ENCODE measurements around the gene ALG11. TPM values are rescaled to one million over a fixed set of nuclear protein-coding genes. Genes with fewer than 3 reads are reported as not detected.

The ALG11 gene
- polyA plus RNA-seq, 1 experiment = 6.2 TPM

GRCh38 chr13:52010890-52011631 is 1.1 kb upstream of the ALG11 start, which contains the start of gene ATP7B:
Gene ATP7B, minus strand, starts transcription at chr13:52011450. Its CDS starts 113 bp downstream, at chr13:52011337.
- CTCF ChIA-PET = interaction anchor here (1.0 kb wide), 1 partner anchor 577 kb away, joined by 3 read pairs; no protein-coding TSS in a partner anchor
- Histone ChIP-seq H3K27me3 (ENCODE audit: control insufficient read depth, insufficient read depth, low read length) (no peaks in the 10 kb centered on the region; the same call in none of the 2 replicates), H3K4me3 (ENCODE audit: low read depth, low read length) (peak within 1 kb of the TSS; percentile 96), H3K36me3 (ENCODE audit: control insufficient read depth, insufficient read depth, low read length) (no peaks in the 10 kb centered on the region)
- TF ChIP-seq CTCF (IDR thresholded peaks at IDR 0.05; ENCODE audit: insufficient read depth, low read depth, low read length) = peak; percentile 40
- POLR2A ChIA-PET = no interaction called here
- no peak for DNase-seq (ENCODE audit: low read depth)

- Histone ChIP-seq H3K36me3 (ENCODE audit: control insufficient read depth, insufficient read depth, low read length) (0 out of 2 replicates have a peak, but pooled peaks cover 1% of the 10 kb centered on the region), H3K4me3 (ENCODE audit: low read depth, low read length) (peak overlapping the region; percentile 96), H3K27me3 (ENCODE audit: control insufficient read depth, insufficient read depth, low read length) (no peaks in the 10 kb centered on the region; the same call in 1 of the 2 replicates)
- DNase-seq (ENCODE audit: low read depth) = no peak
- ChIA-PET CTCF (interaction anchor here (1.0 to 1.2 kb wide), 2 partner anchors 117 to 437 kb away, joined by 3 read pairs; no protein-coding TSS in a partner anchor), POLR2A (no interaction called here)
- TF ChIP-seq CTCF (IDR thresholded peaks at IDR 0.05; ENCODE audit: insufficient read depth, low read depth, low read length) = no peak
Observed at GRCh38 chr13:52012512-52012836, 276 bp downstream of the ALG11 start.

- ChIA-PET POLR2A (no interaction called here), CTCF (no interaction called here)
- TF ChIP-seq CTCF (IDR thresholded peaks at IDR 0.05; ENCODE audit: insufficient read depth, low read depth, low read length) = no peak
- DNase-seq (ENCODE audit: low read depth) = no peak
- Histone ChIP-seq H3K27me3 (ENCODE audit: control insufficient read depth, insufficient read depth, low read length) (no peaks in the 10 kb centered on the region), H3K36me3 (ENCODE audit: control insufficient read depth, insufficient read depth, low read length) (peaks cover 3% of the 10 kb centered on the region; the same call in 1 of the 2 replicates), H3K4me3 (ENCODE audit: low read depth, low read length) (no peak overlapping the region)
Observed at GRCh38 chr13:52016296-52016695, 4.1 kb downstream of the ALG11 start.

- ChIA-PET CTCF (no interaction called here), POLR2A (no interaction called here)
- no peak overlapping the region for H3K4me3 ChIP-seq (ENCODE audit: low read depth, low read length)
- no peak for TF ChIP-seq CTCF (IDR thresholded peaks at IDR 0.05; ENCODE audit: insufficient read depth, low read depth, low read length)
- DNase-seq (ENCODE audit: low read depth) = no peak
- no peaks in the 10 kb centered on the region for H3K27me3 ChIP-seq (ENCODE audit: control insufficient read depth, insufficient read depth, low read length)
- peaks cover 3% of the 10 kb centered on the region; the same call in 1 of the 2 replicates for H3K36me3 ChIP-seq (ENCODE audit: control insufficient read depth, insufficient read depth, low read length)
Observed at GRCh38 chr13:52020191-52020590, 8.0 kb downstream of the ALG11 start.

GRCh38 chr13:52022356-52022755 is 10.2 kb downstream of the ALG11 start:
- H3K4me3 ChIP-seq (ENCODE audit: low read depth, low read length) = no peak overlapping the region
- peaks cover 2% of the 10 kb centered on the region; the same call in 1 of the 2 replicates for H3K36me3 ChIP-seq (ENCODE audit: control insufficient read depth, insufficient read depth, low read length)
- no peak for TF ChIP-seq CTCF (IDR thresholded peaks at IDR 0.05; ENCODE audit: insufficient read depth, low read depth, low read length)
- ChIA-PET CTCF (interaction anchor here (2.0 kb wide), 1 partner anchor 8 kb away, joined by 4 read pairs; no protein-coding TSS in a partner anchor), POLR2A (no interaction called here)
- no peak for DNase-seq (ENCODE audit: low read depth)
- H3K27me3 ChIP-seq (ENCODE audit: control insufficient read depth, insufficient read depth, low read length) = no peaks in the 10 kb centered on the region
